HepG2 (cell line): ENCODE data around the gene ELP5. TPM values are rescaled to one million over a fixed set of nuclear protein-coding genes. Genes with fewer than 3 reads are reported as not detected.
A peak's percentile ranks its signal among the peaks of the same experiment; 100 is the strongest.

Source experiments
- HDAC1 ChIP-seq: sonication (generic); formaldehyde crosslinking; IDR thresholded peaks from 2 replicates; pipeline ENCODE4 v1.5.1; 2020; ENCODE audit warnings: mild to moderate bottlenecking, missing genetic modification reagents
- HNF1A ChIP-seq, 2 experiments: sonication (generic) in 1 of 2; formaldehyde crosslinking in 1 of 2; IDR thresholded peaks; 2 replicates each; pipeline versions ENCODE4 v1.4.0 to v1.6.1; 2016 to 2020; ENCODE audit warnings: borderline replicate concordance in 1 of 2, low read depth in 1 of 2, mild to moderate bottlenecking in 1 of 2, missing genetic modification reagents in 1 of 2
- ISX ChIP-seq: sonication (generic); formaldehyde crosslinking; conservative IDR thresholded peaks from 2 replicates; pipeline ENCODE4 v1.5.0; 2020; ENCODE audit warnings: missing genetic modification reagents
- KLF11 ChIP-seq: IDR thresholded peaks from 2 replicates; pipeline ENCODE4 v1.6.1; 2016; ENCODE audit warnings: missing compliant biosample characterization
- NFYC ChIP-seq: IDR thresholded peaks from 2 replicates; pipeline ENCODE4 v1.6.1; 2016; ENCODE audit warnings: missing genetic modification reagents, missing compliant biosample characterization
- TBP ChIP-seq: sonication (generic); formaldehyde crosslinking; IDR thresholded peaks from 2 replicates; pipeline ENCODE4 v1.5.0; 2020; ENCODE audit warnings: missing genetic modification reagents
- UBTF ChIP-seq: sonication (generic); formaldehyde crosslinking; IDR thresholded peaks from 2 replicates; pipeline ENCODE4 v1.4.0; 2020; ENCODE audit warnings: mild to moderate bottlenecking, missing genetic modification reagents
- ZBTB20 ChIP-seq: sonication (generic); formaldehyde crosslinking; IDR thresholded peaks from 2 replicates; pipeline ENCODE4 v1.8.1; 2023; ENCODE audit warnings: missing genetic modification reagents, low read depth, mild to moderate bottlenecking, borderline replicate concordance
- ZBTB7A ChIP-seq: sonication (generic); formaldehyde crosslinking; IDR thresholded peaks from 2 replicates; pipeline ENCODE4 v1.8.0; 2022; ENCODE audit warnings: mild to moderate bottlenecking, missing genetic modification reagents
- ZKSCAN8 ChIP-seq: IDR thresholded peaks from 2 replicates; pipeline ENCODE4 v1.6.1; 2016; ENCODE audit warnings: borderline replicate concordance, missing genetic modification reagents, missing compliant biosample characterization
- ZNF256 ChIP-seq: sonication (generic); formaldehyde crosslinking; conservative IDR thresholded peaks from 2 replicates; pipeline ENCODE4 v1.4.0; 2020; ENCODE audit warnings: missing genetic modification reagents
- ZNF501 ChIP-seq: sonication (generic); formaldehyde crosslinking; IDR thresholded peaks from 2 replicates; pipeline ENCODE4 v1.5.1; 2020; ENCODE audit warnings: mild to moderate bottlenecking, moderate library complexity, missing genetic modification reagents
- ZNF883 ChIP-seq: sonication (generic); formaldehyde crosslinking; IDR thresholded peaks from 2 replicates; pipeline ENCODE4 v1.5.1; 2020; ENCODE audit warnings: mild to moderate bottlenecking, missing genetic modification reagents; ENCODE audit errors: not compliant biosample characterization
- polyA plus RNA-seq, 8 experiments: library from polyadenylated mRNA; depleted of rRNA in 3 of 8; stranded (reverse) in 7 of 8; unstranded in 1 of 8; fragments of >200 nt; fragmentation: Illumina TruSeq in 4 of 8; extraction: Trizol in 4 of 8; gene quantifications; 2 replicates each; pipeline versions ENCODE4 v1.2.1 to v1.2.3, GENCODE V29; 2011 to 2016; ENCODE audit warnings: low read depth in 4 of 8, missing spikeins in 1 of 8, mixed read lengths in 1 of 8; ENCODE audit not compliant: insufficient read depth in 1 of 8
- total RNA-seq, 5 experiments: library from RNA; depleted of rRNA; stranded (reverse); fragments of >200 nt; fragmentation: Illumina TruSeq; extraction: Trizol; gene quantifications; 2 replicates each; pipeline ENCODE4 v1.2.3, GENCODE V29; 2016; ENCODE audit warnings: low read depth in 1 of 5
- TF ChIP-seq, protein P1 (sequence below): sonication (generic); formaldehyde crosslinking; IDR thresholded peaks from 2 replicates; pipeline ENCODE4 v1.5.1; 2020; ENCODE audit warnings: mild to moderate bottlenecking, missing genetic modification reagents, moderate library complexity
- TF ChIP-seq, protein P2 (sequence below): sonication (generic); formaldehyde crosslinking; IDR thresholded peaks from 2 replicates; pipeline ENCODE4 v1.5.1; 2020; ENCODE audit warnings: missing genetic modification reagents, mild to moderate bottlenecking, borderline replicate concordance

ELP5 gene
- total and polyA plus RNA-seq, 2 of the 13 experiments (the other 11 are each of a cell fraction or from before 2014, with no cell fraction given): 67.6 to 69.8 TPM

DNA sequence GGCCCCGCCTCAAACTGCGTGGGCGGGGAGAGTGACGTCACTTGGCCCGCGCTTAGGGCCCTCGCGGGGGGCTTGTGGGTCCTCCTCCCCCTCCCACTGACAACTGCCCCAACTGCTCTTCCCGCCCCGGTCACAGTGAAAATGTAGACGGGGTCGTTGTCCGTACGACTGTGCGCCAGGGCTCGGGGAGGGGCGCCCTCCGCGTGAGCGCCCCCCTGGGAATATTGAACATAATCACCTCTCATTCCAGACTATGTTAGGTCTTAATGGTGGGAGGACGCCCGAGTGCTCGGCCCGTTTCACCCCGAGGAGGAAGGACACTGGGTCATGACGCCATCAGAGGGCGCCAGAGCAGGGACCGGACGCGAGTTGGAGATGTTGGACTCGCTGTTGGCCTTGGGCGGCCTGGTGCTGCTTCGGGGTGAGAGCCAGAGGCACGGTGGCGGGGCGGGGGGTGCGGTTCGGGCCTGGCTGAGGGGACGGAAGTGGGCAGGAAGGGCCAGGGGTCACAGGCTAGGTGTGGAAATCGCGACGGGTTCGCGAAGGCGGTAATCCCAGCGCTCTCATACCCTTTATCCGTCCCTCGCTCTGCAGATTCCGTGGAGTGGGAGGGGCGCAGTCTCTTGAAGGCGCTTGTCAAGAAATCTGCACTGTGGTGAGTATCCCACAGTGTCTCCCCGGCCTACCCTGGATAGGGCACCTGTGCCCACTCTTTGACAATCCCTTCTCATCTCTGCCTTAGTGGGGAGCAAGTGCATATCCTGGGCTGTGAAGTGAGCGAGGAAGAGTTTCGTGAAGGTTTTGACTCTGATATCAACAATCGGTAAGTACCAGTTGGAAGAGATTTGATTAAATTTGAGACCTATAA, at the start of gene ELP5 (continued):
- TF ChIP-seq ZBTB20: peak; percentile 72; the same call in 1 of the 2 replicates
- TF ChIP-seq, protein P1, sequence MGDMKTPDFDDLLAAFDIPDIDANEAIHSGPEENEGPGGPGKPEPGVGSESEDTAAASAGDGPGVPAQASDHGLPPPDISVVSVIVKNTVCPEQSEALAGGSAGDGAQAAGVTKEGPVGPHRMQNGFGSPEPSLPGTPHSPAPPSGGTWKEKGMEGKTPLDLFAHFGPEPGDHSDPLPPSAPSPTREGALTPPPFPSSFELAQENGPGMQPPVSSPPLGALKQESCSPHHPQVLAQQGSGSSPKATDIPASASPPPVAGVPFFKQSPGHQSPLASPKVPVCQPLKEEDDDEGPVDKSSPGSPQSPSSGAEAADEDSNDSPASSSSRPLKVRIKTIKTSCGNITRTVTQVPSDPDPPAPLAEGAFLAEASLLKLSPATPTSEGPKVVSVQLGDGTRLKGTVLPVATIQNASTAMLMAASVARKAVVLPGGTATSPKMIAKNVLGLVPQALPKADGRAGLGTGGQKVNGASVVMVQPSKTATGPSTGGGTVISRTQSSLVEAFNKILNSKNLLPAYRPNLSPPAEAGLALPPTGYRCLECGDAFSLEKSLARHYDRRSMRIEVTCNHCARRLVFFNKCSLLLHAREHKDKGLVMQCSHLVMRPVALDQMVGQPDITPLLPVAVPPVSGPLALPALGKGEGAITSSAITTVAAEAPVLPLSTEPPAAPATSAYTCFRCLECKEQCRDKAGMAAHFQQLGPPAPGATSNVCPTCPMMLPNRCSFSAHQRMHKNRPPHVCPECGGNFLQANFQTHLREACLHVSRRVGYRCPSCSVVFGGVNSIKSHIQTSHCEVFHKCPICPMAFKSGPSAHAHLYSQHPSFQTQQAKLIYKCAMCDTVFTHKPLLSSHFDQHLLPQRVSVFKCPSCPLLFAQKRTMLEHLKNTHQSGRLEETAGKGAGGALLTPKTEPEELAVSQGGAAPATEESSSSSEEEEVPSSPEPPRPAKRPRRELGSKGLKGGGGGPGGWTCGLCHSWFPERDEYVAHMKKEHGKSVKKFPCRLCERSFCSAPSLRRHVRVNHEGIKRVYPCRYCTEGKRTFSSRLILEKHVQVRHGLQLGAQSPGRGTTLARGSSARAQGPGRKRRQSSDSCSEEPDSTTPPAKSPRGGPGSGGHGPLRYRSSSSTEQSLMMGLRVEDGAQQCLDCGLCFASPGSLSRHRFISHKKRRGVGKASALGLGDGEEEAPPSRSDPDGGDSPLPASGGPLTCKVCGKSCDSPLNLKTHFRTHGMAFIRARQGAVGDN (CRISPR knock-in tag): peak; percentile 94
- no peak for TF ChIP-seq ISX
- no peak for TF ChIP-seq TBP
- no peak for TF ChIP-seq KLF11 (CRISPR knock-in tag)
- TF ChIP-seq ZNF256: no peak
- peak; percentile 90 for TF ChIP-seq UBTF (CRISPR knock-in tag)
- TF ChIP-seq, protein P2, sequence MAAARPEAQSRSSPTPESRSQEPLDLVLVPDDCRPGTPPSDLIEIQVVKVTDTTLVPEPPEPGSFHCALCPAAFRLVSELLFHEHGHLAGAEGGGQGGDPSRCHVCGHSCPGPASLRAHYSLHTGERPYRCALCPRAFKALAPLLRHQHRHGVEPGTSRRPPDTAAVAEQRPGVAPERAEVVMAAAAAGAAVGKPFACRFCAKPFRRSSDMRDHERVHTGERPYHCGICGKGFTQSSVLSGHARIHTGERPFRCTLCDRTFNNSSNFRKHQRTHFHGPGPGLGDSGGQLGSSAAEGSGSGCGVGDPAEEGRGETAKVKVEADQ (CRISPR knock-in tag): no peak
- TF ChIP-seq ZNF883 (CRISPR knock-in tag): no peak
- peak; percentile 94 for TF ChIP-seq HDAC1 (CRISPR knock-in tag)
- 0 out of 2 replicates have a peak, but pooled peaks have one; percentile 23 for TF ChIP-seq NFYC
- TF ChIP-seq ZKSCAN8: peak; percentile 37
- peak; percentile 68; the same call in 1 of the 2 replicates for TF ChIP-seq ZBTB7A (CRISPR knock-in tag)
- no peak for TF ChIP-seq HNF1A (IDR thresholded peaks at IDR 0.05; ENCODE audit: low read depth)
- peak; percentile 53 for TF ChIP-seq HNF1A (CRISPR knock-in tag; IDR thresholded peaks at IDR 0.05; ENCODE audit: borderline replicate concordance)
- peak; percentile 92 for TF ChIP-seq ZNF501 (CRISPR knock-in tag)
